ENCODE measurements around the gene FBXO17. TPM values are rescaled to one million over a fixed set of nuclear protein-coding genes. Genes with fewer than 3 reads are reported as not detected.
A peak's percentile ranks its signal among the peaks of the same experiment; 100 is the strongest.

FBXO17 gene
- polyA plus RNA-seq, 4 donors = 51.3 to 93.4 (median 81.1) TPM

- no peak for DNase-seq (ENCODE audit: low read depth in 4 of 4, low spot score in 2 of 4)
Observed at GRCh38 chr19:38918526-38918925, 57.0 kb downstream of the FBXO17 start.

DNA sequence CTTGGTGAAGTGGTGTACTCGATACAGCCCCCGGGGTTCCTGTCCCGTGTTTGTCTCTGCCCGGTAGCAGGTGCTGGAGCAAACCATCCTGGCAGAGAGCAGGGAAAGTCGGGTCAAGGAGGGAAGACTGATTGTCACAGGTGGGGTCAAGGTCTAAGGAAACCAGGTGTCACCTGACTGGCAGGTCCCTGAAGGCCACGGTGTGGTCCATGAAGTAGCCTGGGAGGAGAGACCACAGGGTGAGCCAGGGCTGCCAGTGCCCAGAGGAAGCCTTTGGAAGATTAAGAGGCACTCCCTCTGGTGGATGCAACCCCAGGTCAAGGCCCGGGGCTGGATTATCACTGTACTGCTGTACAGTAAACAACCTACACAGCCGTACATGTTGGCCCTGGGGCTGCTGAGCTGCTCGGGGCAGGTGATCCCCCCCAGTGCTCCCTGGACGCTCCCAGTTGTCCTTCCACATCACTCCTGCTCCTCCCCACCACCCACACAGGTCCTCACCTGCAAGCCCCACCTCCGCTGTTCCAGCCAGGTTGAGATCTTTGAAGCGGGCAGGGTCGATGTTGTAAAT, 57.5 kb downstream of the FBXO17 start:
- no peak for DNase-seq (ENCODE audit: low read depth in 4 of 4, low spot score in 2 of 4)

DNA sequence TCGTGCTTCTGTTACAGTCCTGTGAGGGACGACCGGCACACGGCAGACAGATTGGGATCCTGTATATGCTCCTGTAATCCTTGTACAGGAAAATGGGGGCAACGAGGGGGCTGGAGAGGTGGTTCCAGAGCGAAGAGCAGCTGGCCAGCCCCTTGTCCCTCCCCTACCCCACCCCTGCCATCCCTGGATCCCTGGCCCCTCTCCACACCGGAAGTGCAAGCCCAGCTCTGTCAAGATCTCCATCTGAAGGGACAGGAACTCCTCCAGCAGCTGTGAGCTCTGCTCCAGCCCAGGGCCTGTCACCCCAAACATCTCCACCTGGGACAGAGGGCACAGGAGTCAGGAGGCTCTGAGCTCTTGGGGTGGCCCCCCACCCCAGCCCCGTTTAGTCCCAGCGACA, 58.0 kb downstream of the FBXO17 start:
- no peak for DNase-seq (ENCODE audit: low read depth in 4 of 4, low spot score in 2 of 4)

GRCh38 chr19:38915329-38916321, 59.9 kb downstream of the FBXO17 start:
- DNase-seq (ENCODE audit: low read depth in 4 of 4, low spot score in 2 of 4) = no peak

DNA sequence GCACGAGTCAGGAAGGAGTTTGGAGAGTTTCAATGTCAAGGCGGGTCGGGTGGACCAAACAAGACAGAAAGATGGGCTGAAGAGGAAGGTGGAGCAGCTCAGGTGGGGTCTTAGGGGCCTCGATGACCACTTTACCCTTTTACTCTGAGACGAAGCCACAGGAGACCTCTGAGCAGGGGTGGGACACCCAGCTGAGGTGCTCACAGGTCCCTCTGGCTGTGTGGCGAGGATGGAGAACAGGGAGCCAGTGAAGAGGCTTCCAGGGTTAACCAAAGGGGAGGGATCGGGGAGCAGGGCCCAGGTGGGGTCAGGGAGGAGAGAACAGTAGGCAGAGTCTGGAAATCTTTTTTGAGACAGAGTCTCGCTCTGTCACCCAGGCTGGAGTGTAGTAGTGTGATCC, 61.6 kb downstream of the FBXO17 start:
- no peak for DNase-seq (ENCODE audit: low read depth in 4 of 4, low spot score in 2 of 4)

DNA sequence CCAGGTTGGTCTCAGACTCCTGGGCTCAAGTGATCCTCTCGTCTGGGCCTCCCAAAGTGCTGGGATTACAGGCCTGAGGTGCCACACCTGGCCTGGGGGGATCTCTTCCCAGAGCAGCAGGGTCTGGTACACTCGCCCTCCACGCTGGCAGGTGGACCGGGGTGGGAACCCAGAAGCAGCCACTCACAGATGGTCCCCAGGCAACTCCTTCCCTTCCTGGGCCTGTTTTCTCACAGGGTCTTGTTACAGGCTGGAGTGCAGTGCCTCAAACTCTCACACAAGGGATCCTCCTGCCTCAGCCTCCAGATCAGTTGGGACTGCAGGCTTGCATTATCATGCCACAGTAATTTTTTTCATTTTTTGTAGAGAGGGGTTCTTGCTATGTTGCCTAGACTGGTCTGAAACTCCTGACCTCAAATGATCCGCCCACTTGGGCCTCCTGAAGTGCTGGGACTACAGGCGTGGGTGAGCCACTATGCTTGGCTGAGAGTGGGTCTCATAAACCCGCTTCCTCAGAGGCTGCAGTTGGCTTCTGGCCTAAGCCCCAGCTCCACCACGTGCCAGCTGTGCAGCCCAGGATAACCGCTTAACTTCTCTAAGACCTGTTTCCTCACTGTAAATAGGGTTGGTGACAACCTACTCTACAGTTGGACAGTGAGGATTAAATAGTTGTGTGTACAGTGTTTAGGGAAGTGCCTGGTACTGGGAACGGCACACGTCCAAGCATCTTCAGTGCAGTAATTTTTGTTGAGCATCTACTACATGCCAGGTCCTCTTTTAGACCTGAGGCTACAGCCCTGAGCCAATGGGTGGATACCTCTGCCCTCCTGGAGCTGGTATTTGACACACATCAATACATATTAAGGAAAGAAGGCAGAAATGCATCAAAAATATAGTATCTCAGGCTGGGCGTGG, 62.7 kb downstream of the FBXO17 start:
- no peak for DNase-seq (ENCODE audit: low read depth in 4 of 4, low spot score in 2 of 4)

GRCh38 chr19:38911388-38912001, 64.0 kb downstream of the FBXO17 start:
- DNase-seq (ENCODE audit: low read depth in 4 of 4, low spot score in 2 of 4) = no peak

DNA sequence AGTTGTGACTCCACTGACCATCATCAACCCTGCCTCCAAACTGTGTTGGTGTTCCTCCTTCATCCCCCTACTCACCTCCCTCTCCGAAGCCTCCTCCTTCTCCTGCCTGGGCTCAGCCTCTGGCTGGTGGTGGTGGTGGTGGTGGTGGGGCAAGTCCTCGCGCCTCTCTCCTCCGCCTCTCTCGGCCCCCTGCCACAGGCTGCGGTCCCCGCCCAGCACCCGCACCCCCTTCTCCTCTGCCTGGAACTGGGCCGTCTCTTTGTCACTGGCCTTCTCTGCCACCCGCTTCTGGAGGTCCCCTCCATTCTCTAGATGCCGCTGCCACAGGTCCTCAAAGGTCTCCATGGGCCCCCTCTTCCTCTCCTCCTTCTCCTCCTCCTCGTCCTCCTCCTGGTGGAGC, 65.1 kb downstream of the FBXO17 start:
- no peak for DNase-seq (ENCODE audit: low read depth in 4 of 4, low spot score in 2 of 4)

DNA sequence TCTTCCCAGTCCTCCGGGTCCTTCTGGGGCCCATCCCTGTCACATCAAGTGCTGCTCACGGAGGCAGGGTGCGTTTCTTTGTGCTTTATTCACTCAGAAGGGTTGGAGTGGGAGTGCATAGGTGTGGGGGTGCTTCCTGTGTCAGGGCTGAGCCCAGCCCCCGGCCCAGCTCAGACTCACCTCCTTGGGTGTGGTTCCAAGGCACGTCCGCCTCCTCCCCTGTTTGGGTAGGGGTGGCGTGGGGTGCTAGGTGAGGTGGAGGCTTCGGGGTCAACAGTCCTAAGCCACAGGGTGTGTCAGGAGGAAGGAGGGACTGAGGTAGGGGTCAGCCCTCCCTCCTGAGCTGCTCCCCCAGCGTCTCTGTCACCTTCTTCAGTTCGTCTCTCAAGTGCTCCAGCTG, 66.6 kb downstream of the FBXO17 start:
- DNase-seq (ENCODE audit: low read depth in 4 of 4, low spot score in 2 of 4) = no peak

- DNase-seq (ENCODE audit: low read depth in 4 of 4, low spot score in 2 of 4) = no peak
Observed at GRCh38 chr19:38907670-38908069, 67.9 kb downstream of the FBXO17 start.

DNA sequence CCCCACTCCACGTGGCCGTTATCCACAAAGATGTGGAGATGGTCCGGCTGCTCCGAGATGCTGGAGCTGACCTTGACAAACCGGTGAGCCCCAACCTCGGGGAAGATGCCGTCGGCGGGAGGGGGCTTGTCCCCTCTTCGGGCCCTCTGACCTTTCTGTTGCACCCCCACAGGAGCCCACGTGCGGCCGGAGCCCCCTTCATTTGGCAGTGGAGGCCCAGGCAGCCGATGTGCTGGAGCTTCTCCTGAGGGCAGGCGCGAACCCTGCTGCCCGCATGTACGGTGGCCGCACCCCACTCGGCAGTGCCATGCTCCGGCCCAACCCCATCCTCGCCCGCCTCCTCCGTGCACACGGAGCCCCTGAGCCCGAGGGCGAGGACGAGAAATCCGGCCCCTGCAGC, 68.3 kb downstream of the FBXO17 start:
- no peak for DNase-seq (ENCODE audit: low read depth in 4 of 4, low spot score in 2 of 4)

DNA sequence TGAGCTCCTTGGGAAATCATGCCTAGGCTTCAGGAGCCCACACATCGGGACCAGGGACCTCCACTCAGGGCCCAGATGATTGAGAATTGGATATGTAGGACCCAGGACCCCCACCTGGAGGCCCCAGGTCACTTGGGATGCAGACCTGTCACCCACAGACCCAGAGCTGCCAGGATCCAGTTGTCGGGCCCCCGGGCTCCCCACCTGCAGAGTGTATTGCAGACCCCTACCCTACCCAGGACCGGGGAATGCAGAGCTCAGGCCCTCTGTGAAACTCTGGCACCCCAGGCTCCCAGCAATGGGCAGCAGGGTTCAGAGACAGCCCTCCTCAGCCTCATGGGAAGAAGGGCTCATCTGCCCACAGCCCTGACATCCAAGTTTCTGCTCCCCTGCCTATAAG, 69.9 kb downstream of the FBXO17 start:
- DNase-seq (ENCODE audit: low read depth in 4 of 4, low spot score in 2 of 4) = no peak

- DNase-seq (ENCODE audit: low read depth in 4 of 4, low spot score in 2 of 4) = no peak
Observed at GRCh38 chr19:38904581-38905539, 70.7 kb downstream of the FBXO17 start.

GRCh38 chr19:38901683-38902082, 73.9 kb downstream of the FBXO17 start:
- no peak for DNase-seq (ENCODE audit: low read depth in 4 of 4, low spot score in 2 of 4)

DNA sequence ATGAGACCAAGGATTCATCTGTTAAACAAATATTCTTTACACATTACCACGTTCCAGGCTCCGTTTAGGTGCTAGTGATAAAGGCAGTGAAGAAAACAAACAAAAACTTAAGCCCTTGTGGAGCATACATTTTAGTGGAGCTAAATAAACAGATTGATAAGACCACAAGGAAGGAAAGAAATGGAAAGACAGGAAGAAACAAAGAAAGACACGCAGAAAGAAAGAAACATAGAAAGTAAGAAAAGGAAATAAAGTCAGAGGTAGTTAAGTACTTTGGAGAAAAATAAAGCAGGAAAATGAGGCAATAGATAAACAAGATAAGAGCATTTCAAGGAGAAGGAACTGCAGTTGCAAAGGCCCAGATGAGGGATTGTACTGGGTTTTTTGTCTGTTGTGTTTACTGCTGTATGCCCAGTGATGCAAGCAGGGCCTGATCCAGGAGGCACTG, 74.8 kb downstream of the FBXO17 start:
- DNase-seq (ENCODE audit: low read depth in 4 of 4, low spot score in 2 of 4) = no peak

DNA sequence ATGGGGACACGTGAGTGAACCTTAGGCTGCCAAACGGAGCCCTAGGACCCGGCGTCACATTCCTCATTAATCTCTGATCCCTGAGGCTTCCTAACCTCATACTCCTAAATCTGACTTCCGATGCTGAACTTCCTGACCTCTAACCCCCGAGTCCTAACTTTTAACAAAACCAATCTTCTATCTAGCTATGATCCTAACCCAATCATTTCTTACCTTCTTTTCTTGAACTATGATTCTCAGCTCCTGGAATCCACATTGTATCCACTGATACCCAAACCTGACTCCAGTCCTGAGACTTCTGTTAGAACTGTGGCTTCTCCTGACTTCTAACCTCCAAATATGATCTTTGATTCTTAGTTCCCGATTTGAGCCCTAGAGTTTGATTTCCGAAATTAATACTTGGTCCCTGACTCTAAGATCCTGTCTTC, 75.3 kb downstream of the FBXO17 start:
- no peak for DNase-seq (ENCODE audit: low read depth in 4 of 4, low spot score in 2 of 4)

- peak; percentile 98 to 100 (median 99) for DNase-seq (ENCODE audit: low read depth in 4 of 4, low spot score in 2 of 4)
Observed at GRCh38 chr19:38899447-38900201, 75.9 kb downstream of the FBXO17 start, which contains the start of the genes NFKBIB and SIRT2. TSS of gene NFKBIB (plus strand) at chr19:38899969. CDS start at chr19:38900033, 64 bp downstream. TSS of gene SIRT2 (minus strand) at chr19:38899618. CDS start at chr19:38899521, 97 bp downstream.

- no peak for DNase-seq (ENCODE audit: low read depth in 4 of 4, low spot score in 2 of 4)
Observed at GRCh38 chr19:38898788-38899446, 76.6 kb downstream of the FBXO17 start.

Data from left renal cortex interstitium (tissue), 4 donors.